PFSK-1 (cell line): ENCODE measurements around the gene BRME1.

Source experiments
- POLR2AphosphoS5 ChIP-seq: IDR thresholded peaks from 2 replicates; pipeline ENCODE4 v1.6.1; 2012; ENCODE audit warnings: low read depth, mild to moderate bottlenecking, control low read depth, low read length, moderate library complexity
- SIN3A ChIP-seq: IDR thresholded peaks from 2 replicates; pipeline ENCODE4 v1.6.1; 2012; ENCODE audit warnings: mild to moderate bottlenecking, low read length, moderate library complexity, borderline replicate concordance; ENCODE audit not compliant: insufficient read depth
- TAF1 ChIP-seq: IDR thresholded peaks from 2 replicates; pipeline ENCODE4 v1.6.1; 2012; ENCODE audit warnings: low read length, control low read depth, borderline replicate concordance; ENCODE audit not compliant: insufficient read depth
- TF ChIP-seq, protein P1 (sequence below), 2 experiments: IDR thresholded peaks; 2 replicates each; pipeline versions ENCODE4 v1.6.1 to v1.8.0; 2011 to 2012; ENCODE audit warnings: low read depth in 2 of 2, low read length in 2 of 2, control low read depth in 1 of 2, inconsistent platforms in 1 of 2, mild to moderate bottlenecking in 1 of 2, moderate library complexity in 1 of 2; ENCODE audit not compliant: insufficient read depth in 1 of 2

DNA sequence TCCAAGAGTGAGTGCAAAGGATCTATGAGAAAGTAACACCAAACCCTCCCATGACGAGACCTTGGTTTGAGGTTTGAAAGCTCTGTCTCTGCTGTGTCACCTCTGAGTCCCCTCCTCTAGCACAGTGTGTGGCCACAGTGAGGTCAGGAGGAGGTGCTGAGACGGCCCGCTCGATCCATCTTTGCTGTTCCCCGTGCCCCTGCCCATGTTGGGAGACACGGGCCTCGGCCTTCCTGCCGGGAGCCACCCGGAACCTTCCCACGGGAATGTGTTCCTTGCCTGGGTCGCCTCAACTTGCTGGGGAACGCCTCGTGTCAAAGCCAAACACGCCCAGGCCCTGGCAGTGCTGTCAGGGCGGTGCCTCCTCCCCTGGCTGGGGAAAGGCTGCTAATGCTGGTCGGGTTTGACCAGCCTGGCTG is 18.9 kb downstream of the BRME1 start:
- TF ChIP-seq, protein P1, sequence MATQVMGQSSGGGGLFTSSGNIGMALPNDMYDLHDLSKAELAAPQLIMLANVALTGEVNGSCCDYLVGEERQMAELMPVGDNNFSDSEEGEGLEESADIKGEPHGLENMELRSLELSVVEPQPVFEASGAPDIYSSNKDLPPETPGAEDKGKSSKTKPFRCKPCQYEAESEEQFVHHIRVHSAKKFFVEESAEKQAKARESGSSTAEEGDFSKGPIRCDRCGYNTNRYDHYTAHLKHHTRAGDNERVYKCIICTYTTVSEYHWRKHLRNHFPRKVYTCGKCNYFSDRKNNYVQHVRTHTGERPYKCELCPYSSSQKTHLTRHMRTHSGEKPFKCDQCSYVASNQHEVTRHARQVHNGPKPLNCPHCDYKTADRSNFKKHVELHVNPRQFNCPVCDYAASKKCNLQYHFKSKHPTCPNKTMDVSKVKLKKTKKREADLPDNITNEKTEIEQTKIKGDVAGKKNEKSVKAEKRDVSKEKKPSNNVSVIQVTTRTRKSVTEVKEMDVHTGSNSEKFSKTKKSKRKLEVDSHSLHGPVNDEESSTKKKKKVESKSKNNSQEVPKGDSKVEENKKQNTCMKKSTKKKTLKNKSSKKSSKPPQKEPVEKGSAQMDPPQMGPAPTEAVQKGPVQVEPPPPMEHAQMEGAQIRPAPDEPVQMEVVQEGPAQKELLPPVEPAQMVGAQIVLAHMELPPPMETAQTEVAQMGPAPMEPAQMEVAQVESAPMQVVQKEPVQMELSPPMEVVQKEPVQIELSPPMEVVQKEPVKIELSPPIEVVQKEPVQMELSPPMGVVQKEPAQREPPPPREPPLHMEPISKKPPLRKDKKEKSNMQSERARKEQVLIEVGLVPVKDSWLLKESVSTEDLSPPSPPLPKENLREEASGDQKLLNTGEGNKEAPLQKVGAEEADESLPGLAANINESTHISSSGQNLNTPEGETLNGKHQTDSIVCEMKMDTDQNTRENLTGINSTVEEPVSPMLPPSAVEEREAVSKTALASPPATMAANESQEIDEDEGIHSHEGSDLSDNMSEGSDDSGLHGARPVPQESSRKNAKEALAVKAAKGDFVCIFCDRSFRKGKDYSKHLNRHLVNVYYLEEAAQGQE (IDR thresholded peaks at IDR 0.05; ENCODE audit: insufficient read depth in 1 of 2, low read depth in 2 of 2, low read length in 2 of 2): no peak
- TF ChIP-seq SIN3A (no peak), POLR2AphosphoS5 (no peak), TAF1 (no peak)
